ENCODE data around the gene TF.

TF gene

GRCh38 chr3:133747907-133748639 lies 1.9 kb downstream of the TF start:
- DNase-seq: no peak

GRCh38 chr3:133749427-133750258 lies 3.5 kb downstream of the TF start:
- DNase-seq: no peak

- DNase-seq: no peak
Measured at GRCh38 chr3:133750259-133750656, 4.1 kb downstream of the TF start.

GRCh38 chr3:133753107-133753778 lies 7.0 kb downstream of the TF start:
- no peak for DNase-seq

GRCh38 chr3:133753779-133754164 lies 7.6 kb downstream of the TF start:
- DNase-seq: no peak

GRCh38 chr3:133754455-133754854 lies 8.3 kb downstream of the TF start:
- DNase-seq: no peak

GRCh38 chr3:133754973-133755828 lies 9.0 kb downstream of the TF start:
- DNase-seq: no peak

- DNase-seq: no peak
Measured at GRCh38 chr3:133756716-133757694, 10.8 kb downstream of the TF start.

GRCh38 chr3:133757701-133758567 lies 11.7 kb downstream of the TF start:
- DNase-seq: no peak

- no peak for DNase-seq
Measured at GRCh38 chr3:133758568-133758928, 12.4 kb downstream of the TF start.

- no peak for DNase-seq
Measured at GRCh38 chr3:133758964-133759739, 13.0 kb downstream of the TF start.

GRCh38 chr3:133759740-133760305 lies 13.6 kb downstream of the TF start:
- no peak for DNase-seq

- no peak for DNase-seq
Measured at GRCh38 chr3:133760916-133761315, 14.7 kb downstream of the TF start.

- DNase-seq: no peak
Measured at GRCh38 chr3:133761605-133762484, 15.7 kb downstream of the TF start.

GRCh38 chr3:133762539-133762938 lies 16.3 kb downstream of the TF start:
- DNase-seq: no peak

- DNase-seq: no peak
Measured at GRCh38 chr3:133763797-133764683, 17.8 kb downstream of the TF start.

- no peak for DNase-seq
Measured at GRCh38 chr3:133765256-133765655, 19.1 kb downstream of the TF start.
